ENCODE data around the gene S100A1. TPM values are rescaled to one million over a fixed set of nuclear protein-coding genes. Genes with fewer than 3 reads are reported as not detected.
"Not testable (repeated sequence)": the region's sequence is repeated elsewhere in the genome, so short reads cannot be mapped to it uniquely, and the experiment has no call there.

Gene S100A1
- total and polyA plus RNA-seq, 7 experiments from 2014 or later, result not detected

GRCh38 chr1:153638261-153638660 lies 10.0 kb downstream of the S100A1 start:
- Histone ChIP-seq H3K4me1 (ENCODE audit: control insufficient read depth in 2 of 2, insufficient read depth in 2 of 2, low read length in 2 of 2) (peaks cover 9 to 25% of the 10 kb centered on the region in 2 donors), H3K36me3 (ENCODE audit: control insufficient read depth in 2 of 3, insufficient read depth in 3 of 3, low read length in 3 of 3) (peaks cover 22 to 83% (median 46%) of the 10 kb centered on the region in 3 experiments), H3K4me3 (ENCODE audit: low read length) (no peak overlapping the region), H3K27me3 (ENCODE audit: control insufficient read depth in 2 of 2, insufficient read depth in 2 of 2, low read length in 2 of 2) (no peaks in the 10 kb centered on the region), H3K27ac (ENCODE audit: low read depth, low read length) (peak overlapping the region; percentile 14), H3K9me3 (ENCODE audit: control insufficient read depth in 2 of 3, low read length in 3 of 3) (no peaks in the 10 kb centered on the region)
- H3K27ac Mint-ChIP-seq, result peak overlapping the region in 1 of 9 donors; percentile 14
- H3K27me3 Mint-ChIP-seq, result peaks cover 0 to 3% (median 0%) of the 10 kb centered on the region in 5 donors
- ChIA-PET CTCF (interaction anchor here (0.7 to 1.4 kb wide), 4 partner anchors 14 to 107 kb away, joined by 3 to 5 read pairs (median 4); partner anchors contain the start of gene ILF2), POLR2A (interaction anchor here (0.7 to 1.7 kb wide), 8 partner anchors 10 to 353 kb away, joined by 3 to 11 read pairs (median 4); partner anchors contain the start of gene SNAPIN)
- no peak for ATAC-seq
- H3K4me1 Mint-ChIP-seq, result peaks cover 22 to 80% (median 57%) of the 10 kb centered on the region in 7 donors
- H3K36me3 Mint-ChIP-seq, result peaks cover 16 to 36% (median 25%) of the 10 kb centered on the region in 5 donors
- H3K4me3 Mint-ChIP-seq, result peak overlapping the region in 2 of 10 donors; percentile 5 to 28
- peaks cover 0 to 1% (median 0%) of the 10 kb centered on the region in 11 donors for H3K9me3 Mint-ChIP-seq
- intact Hi-C loops (cut with micrococcal nuclease), result loop anchor here in 1 of 2 donors (10.0 kb wide), 1 partner anchor 283 kb away; the partner anchor contains the start of gene S100A9
- DNase-seq, result no peak

DNA sequence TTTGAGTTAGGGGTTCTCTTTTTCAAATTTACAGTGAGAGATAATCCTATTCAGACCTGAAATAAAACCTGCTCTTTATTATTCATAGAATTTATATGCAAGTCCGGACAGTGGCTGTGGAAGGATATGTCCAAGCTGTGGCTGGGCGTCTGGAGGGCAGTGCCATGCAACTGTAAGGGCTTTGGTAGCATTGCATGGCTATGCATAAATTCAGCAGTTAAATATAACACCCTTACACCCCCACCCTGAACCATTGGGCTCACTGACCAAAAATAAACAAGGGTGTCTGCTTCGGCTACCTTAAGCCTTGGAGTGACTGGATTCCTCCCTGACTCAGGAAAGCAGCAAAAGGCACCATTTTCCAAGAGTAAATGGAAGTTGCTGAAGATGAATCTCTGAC lies 11.0 kb downstream of the S100A1 start:
- Mint-ChIP-seq H3K27me3 (no peaks in the 10 kb centered on the region), H3K36me3 (peaks cover 21 to 41% (median 35%) of the 10 kb centered on the region in 5 donors), H3K27ac (peak overlapping the region in 1 of 9 donors; percentile 78), H3K9me3 (peaks cover 0 to 1% (median 0%) of the 10 kb centered on the region in 11 donors), H3K4me3 (no peak overlapping the region), H3K4me1 (peaks cover 24 to 80% (median 60%) of the 10 kb centered on the region in 7 donors)
- Histone ChIP-seq H3K27me3 (ENCODE audit: control insufficient read depth in 2 of 2, insufficient read depth in 2 of 2, low read length in 2 of 2) (no peaks in the 10 kb centered on the region), H3K27ac (ENCODE audit: low read depth, low read length) (no peak overlapping the region), H3K4me3 (ENCODE audit: low read length) (no peak overlapping the region), H3K4me1 (ENCODE audit: control insufficient read depth in 2 of 2, insufficient read depth in 2 of 2, low read length in 2 of 2) (peaks cover 5 to 25% of the 10 kb centered on the region in 2 donors), H3K9me3 (ENCODE audit: control insufficient read depth in 2 of 3, low read length in 3 of 3) (no peaks in the 10 kb centered on the region), H3K36me3 (ENCODE audit: control insufficient read depth in 2 of 3, insufficient read depth in 3 of 3, low read length in 3 of 3) (peaks cover 22 to 85% (median 54%) of the 10 kb centered on the region in 3 experiments)
- POLR2A ChIA-PET, result interaction anchor here (1.0 to 1.7 kb wide), 3 partner anchors 10 to 94 kb away, joined by 3 to 9 read pairs (median 5); partner anchors contain the start of gene S100A4
- CTCF ChIA-PET, result interaction anchor here (1.3 kb wide), 1 partner anchor 128 kb away, joined by 5 read pairs; no protein-coding TSS in a partner anchor
- intact Hi-C loops (cut with micrococcal nuclease), result loop anchor here in 1 of 2 donors (10.0 kb wide), 1 partner anchor 284 kb away; the partner anchor contains the start of gene S100A9
- DNase-seq (no peak), ATAC-seq (no peak)

- H3K4me3 ChIP-seq (ENCODE audit: low read length); intact Hi-C loops (cut with micrococcal nuclease); H3K27me3 Mint-ChIP-seq; H3K4me3 Mint-ChIP-seq; H3K27me3 ChIP-seq (ENCODE audit: control insufficient read depth in 2 of 2, insufficient read depth in 2 of 2, low read length in 2 of 2); H3K9me3 ChIP-seq (ENCODE audit: control insufficient read depth in 2 of 3, low read length in 3 of 3); H3K9me3 Mint-ChIP-seq; H3K27ac ChIP-seq (ENCODE audit: low read depth, low read length); DNase-seq; ATAC-seq: not testable (repeated sequence)
- Mint-ChIP-seq H3K4me1 (peaks cover 26 to 81% (median 65%) of the 10 kb centered on the region in 7 donors), H3K36me3 (peaks cover 21 to 45% (median 39%) of the 10 kb centered on the region in 5 donors), H3K27ac (peak overlapping the region in 2 of 9 donors; percentile 32 to 43)
- ChIA-PET POLR2A (interaction anchor here (1.0 to 1.7 kb wide), 3 partner anchors 9 to 95 kb away, joined by 3 to 9 read pairs (median 5); partner anchors contain the start of gene S100A4), CTCF (interaction anchor here (0.6 to 1.3 kb wide), 2 partner anchors 129 to 1632 kb away, joined by 3 to 5 read pairs; no protein-coding TSS in a partner anchor)
- peaks cover 5 to 25% of the 10 kb centered on the region in 2 donors for H3K4me1 ChIP-seq (ENCODE audit: control insufficient read depth in 2 of 2, insufficient read depth in 2 of 2, low read length in 2 of 2)
- H3K36me3 ChIP-seq (ENCODE audit: control insufficient read depth in 2 of 3, insufficient read depth in 3 of 3, low read length in 3 of 3), result peaks cover 27 to 87% (median 54%) of the 10 kb centered on the region in 3 experiments
These were observed 12.0 kb downstream of the S100A1 start for GRCh38 chr1:153640213-153640612.

- no peaks in the 10 kb centered on the region for H3K9me3 ChIP-seq (ENCODE audit: control insufficient read depth in 2 of 3, low read length in 3 of 3)
- ChIA-PET POLR2A (interaction anchor here (1.1 to 1.7 kb wide), 2 partner anchors 8 to 12 kb away, joined by 3 to 9 read pairs; partner anchors contain the start of gene S100A1), CTCF (no interaction called here)
- no peak overlapping the region for H3K4me3 ChIP-seq (ENCODE audit: low read length)
- Mint-ChIP-seq H3K4me3 (peak overlapping the region in 1 of 10 donors; percentile 2), H3K4me1 (peaks cover 29 to 84% (median 69%) of the 10 kb centered on the region in 7 donors), H3K36me3 (peaks cover 26 to 51% (median 42%) of the 10 kb centered on the region in 5 donors), H3K27me3 (no peaks in the 10 kb centered on the region), H3K27ac (peak overlapping the region in 7 of 9 donors; percentile 4 to 56 (median 32)), H3K9me3 (peaks cover 0 to 1% (median 0%) of the 10 kb centered on the region in 11 donors)
- no peak for DNase-seq
- no peak for ATAC-seq
- peaks cover 32 to 93% (median 59%) of the 10 kb centered on the region in 3 experiments for H3K36me3 ChIP-seq (ENCODE audit: control insufficient read depth in 2 of 3, insufficient read depth in 3 of 3, low read length in 3 of 3)
- intact Hi-C loops (cut with micrococcal nuclease), result no loop called here
- no peaks in the 10 kb centered on the region for H3K27me3 ChIP-seq (ENCODE audit: control insufficient read depth in 2 of 2, insufficient read depth in 2 of 2, low read length in 2 of 2)
- H3K27ac ChIP-seq (ENCODE audit: low read depth, low read length), result peak overlapping the region; percentile 24
- peaks cover 1 to 18% of the 10 kb centered on the region in 2 donors for H3K4me1 ChIP-seq (ENCODE audit: control insufficient read depth in 2 of 2, insufficient read depth in 2 of 2, low read length in 2 of 2)
These were observed 12.6 kb downstream of the S100A1 start for GRCh38 chr1:153640861-153641260.

- Histone ChIP-seq H3K27ac (ENCODE audit: low read depth, low read length) (no peak overlapping the region), H3K9me3 (ENCODE audit: control insufficient read depth in 2 of 3, low read length in 3 of 3) (no peaks in the 10 kb centered on the region), H3K4me3 (ENCODE audit: low read length) (no peak overlapping the region), H3K27me3 (ENCODE audit: control insufficient read depth in 2 of 2, insufficient read depth in 2 of 2, low read length in 2 of 2) (no peaks in the 10 kb centered on the region), H3K4me1 (ENCODE audit: control insufficient read depth in 2 of 2, insufficient read depth in 2 of 2, low read length in 2 of 2) (peaks cover 0 to 12% of the 10 kb centered on the region in 2 donors), H3K36me3 (ENCODE audit: control insufficient read depth in 2 of 3, insufficient read depth in 3 of 3, low read length in 3 of 3) (peaks cover 40 to 87% (median 53%) of the 10 kb centered on the region in 3 experiments)
- peaks cover 35 to 84% (median 67%) of the 10 kb centered on the region in 7 donors for H3K4me1 Mint-ChIP-seq
- H3K9me3 Mint-ChIP-seq, result no peaks in the 10 kb centered on the region
- H3K27me3 Mint-ChIP-seq, result no peaks in the 10 kb centered on the region
- intact Hi-C loops (cut with micrococcal nuclease), result loop anchor here in 1 of 2 donors (2.0 kb wide), 1 partner anchor 61 kb away; no protein-coding TSS in a partner anchor
- peaks cover 21 to 54% (median 42%) of the 10 kb centered on the region in 5 donors for H3K36me3 Mint-ChIP-seq
- ChIA-PET CTCF (no interaction called here), POLR2A (no interaction called here)
- no peak overlapping the region for H3K4me3 Mint-ChIP-seq
- peak overlapping the region in 2 of 9 donors; percentile 66 to 69 for H3K27ac Mint-ChIP-seq
- DNase-seq (no peak), ATAC-seq (no peak)
These were observed 13.9 kb downstream of the S100A1 start for GRCh38 chr1:153642161-153642560.

DNA sequence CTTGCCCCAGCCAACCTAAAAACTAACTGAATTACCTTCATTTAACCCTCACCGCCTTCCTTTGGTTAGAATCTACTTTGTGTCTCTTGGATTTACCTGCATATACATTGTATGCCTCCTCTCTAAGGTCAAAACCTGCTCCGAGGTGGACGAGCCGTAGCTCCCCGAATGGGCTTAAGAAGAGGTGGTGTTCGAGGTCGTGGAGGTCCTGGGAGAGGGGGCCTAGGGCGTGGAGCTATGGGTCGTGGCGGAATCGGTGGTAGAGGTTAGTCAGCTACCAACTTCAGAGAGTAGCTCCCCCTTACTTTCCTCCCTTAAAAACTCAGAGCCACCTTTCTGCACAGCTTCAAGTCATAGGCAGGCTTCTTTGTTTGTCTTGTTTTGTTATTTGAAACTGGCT lies 14.9 kb downstream of the S100A1 start:
- intact Hi-C loops (cut with micrococcal nuclease), result loop anchor here in 1 of 2 donors (2.0 kb wide), 1 partner anchor 60 kb away; no protein-coding TSS in a partner anchor
- peaks cover 0 to 10% of the 10 kb centered on the region in 2 donors for H3K4me1 ChIP-seq (ENCODE audit: control insufficient read depth in 2 of 2, insufficient read depth in 2 of 2, low read length in 2 of 2)
- peaks cover 40 to 78% (median 47%) of the 10 kb centered on the region in 3 experiments for H3K36me3 ChIP-seq (ENCODE audit: control insufficient read depth in 2 of 3, insufficient read depth in 3 of 3, low read length in 3 of 3)
- DNase-seq (no peak), ATAC-seq (no peak)
- no peak overlapping the region for H3K27ac ChIP-seq (ENCODE audit: low read depth, low read length)
- Mint-ChIP-seq H3K27ac (peak overlapping the region in 8 of 9 donors; percentile 1 to 70 (median 34)), H3K4me3 (peak overlapping the region in 2 of 10 donors; percentile 14 to 36), H3K4me1 (peaks cover 36 to 84% (median 69%) of the 10 kb centered on the region in 7 donors), H3K9me3 (peaks cover 0 to 2% (median 0%) of the 10 kb centered on the region in 11 donors), H3K36me3 (peaks cover 21 to 47% (median 39%) of the 10 kb centered on the region in 5 donors), H3K27me3 (no peaks in the 10 kb centered on the region)
- no peak overlapping the region for H3K4me3 ChIP-seq (ENCODE audit: low read length)
- ChIA-PET POLR2A (interaction anchor here (0.7 to 11.0 kb wide), 4 partner anchors 9 to 108 kb away, joined by 3 to 99 read pairs (median 3); partner anchors contain the start of genes CHTOP and S100A6), CTCF (interaction anchor here (0.6 to 1.7 kb wide), 3 partner anchors 8 to 1926 kb away, joined by 3 to 6 read pairs (median 5); no protein-coding TSS in a partner anchor)
- H3K27me3 ChIP-seq (ENCODE audit: control insufficient read depth in 2 of 2, insufficient read depth in 2 of 2, low read length in 2 of 2), result no peaks in the 10 kb centered on the region
- no peaks in the 10 kb centered on the region for H3K9me3 ChIP-seq (ENCODE audit: control insufficient read depth in 2 of 3, low read length in 3 of 3)

Measured in naive thymus-derived CD4-positive, alpha-beta T cell (primary cell).